HG03565 (cell line): ENCODE measurements around the gene INTU.

Source experiments
- ATAC-seq: cut with Tn5 transposase; IDR thresholded peaks from one replicate; pipeline ENCODE4 v1.9.1; 2021; ENCODE audit warnings: mild to moderate bottlenecking, moderate library complexity; ENCODE audit not compliant: unreplicated experiment

The INTU gene

GRCh38 chr4:127741247-127741646 lies 108.5 kb downstream of the INTU start:
- no peak for ATAC-seq

GRCh38 chr4:127747883-127748282 lies 115.1 kb downstream of the INTU start:
- ATAC-seq = no peak

GRCh38 chr4:127748957-127749356 lies 116.2 kb downstream of the INTU start:
- ATAC-seq = no peak

- ATAC-seq = no peak
These were observed 124.1 kb downstream of the INTU start for GRCh38 chr4:127756906-127757305.

GRCh38 chr4:127759228-127759820 lies 126.6 kb downstream of the INTU start:
- ATAC-seq = peak; percentile 52

GRCh38 chr4:127759893-127760292 lies 127.1 kb downstream of the INTU start:
- no peak for ATAC-seq

- ATAC-seq = no peak
These were observed 138.9 kb downstream of the INTU start for GRCh38 chr4:127771535-127772275.

- no peak for ATAC-seq
These were observed 140.3 kb downstream of the INTU start for GRCh38 chr4:127772769-127773671.

GRCh38 chr4:127775843-127776242 lies 143.1 kb downstream of the INTU start:
- no peak for ATAC-seq
